Endothelial cell of umbilical vein (primary cell): ENCODE results near the gene IMPA2. TPM values are rescaled to one million over a fixed set of nuclear protein-coding genes. Genes with fewer than 3 reads are reported as not detected.

ENCODE experiments used
- BruUV-seq: library from RNA; stranded (reverse); fragments of 400-500 nt; replicated peaks from 2 replicates; lab custom pipeline; 2021; lab: Mats Ljungman, UMichigan
- CTCF ChIA-PET: fragments of 300-600, 350-600 bp; sonication (Branson Sonifier 250); formaldehyde crosslinking; loops from one replicate; lab custom pipeline; 2021; ENCODE audit warnings: antibody characterized with exemption, inconsistent platforms; lab: Charles Lee
- POLR2A ChIA-PET: fragments of 300-600, 350-600 bp; sonication (Branson Sonifier 250); formaldehyde crosslinking; loops from one replicate; lab custom pipeline; 2021; ENCODE audit warnings: antibody characterized with exemption, inconsistent platforms; lab: Charles Lee
- DNase-seq: peaks from one replicate; pipeline ENCODE4 v3.0.0-alpha.2; 2011; ENCODE audit warnings: low read depth, low spot score
- FAIRE-seq: peaks from 2 replicates; lab custom pipeline; 2011; peaks lifted over from hg19 to GRCh38; lab: Jason Lieb, UNC
- H2AFZ ChIP-seq: 2 replicates; pipeline ENCODE4 v1.6.0; 2012; ENCODE audit warnings: low read depth, low read length, control low read depth, inconsistent platforms
- H3K27ac ChIP-seq: 2 replicates; pipeline ENCODE4 v1.5.1; 2011; ENCODE audit warnings: low read depth, mild to moderate bottlenecking, control low read depth, low read length, moderate library complexity; ENCODE audit not compliant: insufficient read depth
- H3K27me3 ChIP-seq, 2 experiments: 2 replicates each; pipeline versions ENCODE4 v1.6.0 to v1.6.1; 2011; ENCODE audit warnings: low read length in 2 of 2, mixed read lengths in 1 of 2; ENCODE audit not compliant: control insufficient read depth in 2 of 2, insufficient read depth in 2 of 2
- H3K36me3 ChIP-seq, 2 experiments: 2 replicates in 1 of 2; 3 replicates in 1 of 2; pipeline ENCODE4 v1.5.1; 2011; ENCODE audit warnings: low read length in 2 of 2, mild to moderate bottlenecking in 1 of 2, moderate library complexity in 1 of 2; ENCODE audit not compliant: control insufficient read depth in 2 of 2, insufficient read depth in 2 of 2; ENCODE audit errors: extremely low read depth in 1 of 2
- H3K4me1 ChIP-seq: 3 replicates; pipeline ENCODE4 v1.5.1; 2011; ENCODE audit warnings: mild to moderate bottlenecking, low read length; ENCODE audit not compliant: control insufficient read depth, insufficient read depth; ENCODE audit errors: extremely low read depth
- H3K4me2 ChIP-seq: 2 replicates; pipeline ENCODE4 v1.6.1; 2011; ENCODE audit warnings: low read length, control low read depth, mixed read lengths; ENCODE audit not compliant: insufficient read depth
- H3K4me3 ChIP-seq, 3 experiments: fragments of 200-600 bp in 1 of 3; sonication (generic), shearing (Covaris generic) in 1 of 3; replicated peaks in 1 of 3; 2 replicates each; pipeline ENCODE4 v1.5.1; 2011 to 2016; ENCODE audit warnings: control low read depth in 3 of 3, low read length in 3 of 3, mild to moderate bottlenecking in 2 of 3, inconsistent platforms in 1 of 3, low read depth in 1 of 3, moderate library complexity in 1 of 3; ENCODE audit not compliant: insufficient read depth in 1 of 3
- H3K79me2 ChIP-seq: 2 replicates; pipeline ENCODE4 v1.6.0; 2012; ENCODE audit warnings: low read length, inconsistent platforms; ENCODE audit not compliant: control insufficient read depth, insufficient read depth
- H3K9ac ChIP-seq: replicated peaks from 2 replicates; pipeline ENCODE3; 2011; ENCODE audit warnings: low read length, control low read depth; ENCODE audit not compliant: insufficient read depth; ENCODE audit errors: extremely low read depth
- H3K9me1 ChIP-seq: replicated peaks from 3 replicates; pipeline ENCODE4 v1.6.0; 2011; ENCODE audit warnings: mild to moderate bottlenecking, low read length; ENCODE audit not compliant: control insufficient read depth, insufficient read depth; ENCODE audit errors: extremely low read depth
- H3K9me3 ChIP-seq: replicated peaks from 2 replicates; pipeline ENCODE4 v1.5.1; 2012; ENCODE audit warnings: low read length, inconsistent platforms; ENCODE audit not compliant: control insufficient read depth, insufficient read depth
- H4K20me1 ChIP-seq: replicated peaks from 2 replicates; pipeline ENCODE3; 2011; ENCODE audit warnings: mild to moderate bottlenecking, low read length; ENCODE audit not compliant: control insufficient read depth, insufficient read depth; ENCODE audit errors: extremely low read depth
- CTCF ChIP-seq, 2 donors: IDR thresholded peaks; 1 replicate in 1 of 2; 2 replicates in 1 of 2; pipeline ENCODE4 v1.5.1; 2011; ENCODE audit warnings: low read length in 2 of 2, mild to moderate bottlenecking in 2 of 2, moderate library complexity in 2 of 2, control low read depth in 1 of 2, inconsistent platforms in 1 of 2, low read depth in 1 of 2; ENCODE audit not compliant: insufficient read depth in 1 of 2; ENCODE audit errors: extremely low read depth in 1 of 2
- EZH2 ChIP-seq: IDR thresholded peaks from 2 replicates; pipeline ENCODE4 v1.6.1; 2012; ENCODE audit warnings: borderline replicate concordance, low read depth, mild to moderate bottlenecking, moderate library complexity, low read length, inconsistent platforms; ENCODE audit not compliant: severe bottlenecking
- FOS ChIP-seq: IDR thresholded peaks from 2 replicates; pipeline ENCODE4 v1.6.1; 2011; ENCODE audit warnings: mild to moderate bottlenecking, low read length, moderate library complexity, borderline replicate concordance; ENCODE audit not compliant: insufficient read depth
- GATA2 ChIP-seq: IDR thresholded peaks from 2 replicates; pipeline ENCODE4 v1.7.0; 2011; ENCODE audit warnings: low read depth, mild to moderate bottlenecking, moderate library complexity, mixed read lengths, low read length; ENCODE audit not compliant: insufficient read length, insufficient read depth
- JUN ChIP-seq: IDR thresholded peaks from 2 replicates; pipeline ENCODE4 v1.6.1; 2011; ENCODE audit warnings: borderline replicate concordance, low read depth; ENCODE audit not compliant: insufficient read length, insufficient read depth
- MAX ChIP-seq: IDR thresholded peaks from 2 replicates; pipeline ENCODE4 v1.6.1; 2011; ENCODE audit not compliant: insufficient read depth, insufficient read length
- MYC ChIP-seq: IDR thresholded peaks from one replicate; pipeline ENCODE4 v1.6.1; 2011; ENCODE audit warnings: mild to moderate bottlenecking, low read depth, low read length
- POLR2A ChIP-seq: IDR thresholded peaks from 2 replicates; pipeline ENCODE4 v1.6.1; 2012; ENCODE audit warnings: low read depth, mild to moderate bottlenecking, control low read depth, low read length
- POLR2AphosphoS5 ChIP-seq: IDR thresholded peaks from 2 replicates; pipeline ENCODE4 v1.6.1; 2012; ENCODE audit warnings: low read depth, mild to moderate bottlenecking, control low read depth, low read length, moderate library complexity; ENCODE audit not compliant: insufficient read depth
- dilution Hi-C: fragments of 300-500 bp; cut with MboI; formaldehyde crosslinking; loops from one replicate; pipeline ENCODE4 v1.15.0; 2019; ENCODE audit warnings: low sequenced_read_pairs; ENCODE audit not compliant: extremely low pct_ligation_motif_present
- intact Hi-C: fragments of 100-400 bp; cut with micrococcal nuclease; formaldehyde crosslinking; loops from one replicate; pipeline ENCODE4 v1.10.0; 2022
- polyA plus RNA-seq, 4 experiments: library from polyadenylated mRNA; depleted of rRNA in 3 of 4; stranded (reverse) in 3 of 4; unstranded in 1 of 4; fragments of >200 nt; gene quantifications; 2 replicates each; pipeline versions ENCODE4 v1.2.1 to v1.2.3, GENCODE V29; 2011 to 2012; ENCODE audit warnings: missing spikeins in 1 of 4
- total RNA-seq: library from RNA; stranded (reverse); gene quantifications from 2 replicates; pipeline ENCODE4 v1.2.3, GENCODE V29; 2021

Gene IMPA2
- total and polyA plus RNA-seq, 2 donors (not counting 3 experiments of a cell fraction or from before 2014, with no cell fraction given) = 6.1 to 8.0 TPM

GRCh38 chr18:12031181-12031580, 49.9 kb downstream of the IMPA2 start:
- H3K79me2 ChIP-seq = no peaks in the 10 kb centered on the region
- no peak overlapping the region for H3K4me3 ChIP-seq
- no peak overlapping the region for H3K9ac ChIP-seq
- no peaks in the 10 kb centered on the region for H3K4me1 ChIP-seq
- H2AFZ ChIP-seq = no peak overlapping the region
- ChIA-PET CTCF (interaction anchor here (1.0 to 3.0 kb wide), 3 partner anchors 25 to 298 kb away, joined by 3 to 7 read pairs (median 3); no protein-coding TSS in a partner anchor), POLR2A (no interaction called here)
- no peaks in the 10 kb centered on the region for H3K9me1 ChIP-seq
- no peaks in the 10 kb centered on the region for H4K20me1 ChIP-seq
- DNase-seq = no peak
- H3K27me3 ChIP-seq = peaks cover 0 to 2% of the 10 kb centered on the region in 2 experiments
- FAIRE-seq = no peak
- no peaks in the 10 kb centered on the region for H3K36me3 ChIP-seq
- no peak overlapping the region for H3K27ac ChIP-seq
- TF ChIP-seq GATA2 = no peak
- TF ChIP-seq MYC = no peak
- TF ChIP-seq CTCF (IDR thresholded peaks at IDR 0.05; ENCODE audit: extremely low read depth in 1 of 2, insufficient read depth in 1 of 2, low read depth in 1 of 2, low read length in 2 of 2) = no peak
- no peak for TF ChIP-seq EZH2
- no peak for TF ChIP-seq JUN
- TF ChIP-seq FOS = no peak
- no peak for TF ChIP-seq MAX
- TF ChIP-seq POLR2AphosphoS5 = no peak
- no peak for TF ChIP-seq POLR2A
- BruUV-seq = no TSS peak
- H3K4me2 ChIP-seq = no peak overlapping the region
- intact Hi-C loops = no loop called here
- dilution Hi-C loops = no loop called here
- no peaks in the 10 kb centered on the region for H3K9me3 ChIP-seq
